AG09319 (cell line): ENCODE measurements around the gene RASSF1.

Experiments
- DNase-seq: peaks from one replicate; pipeline ENCODE4 v3.0.0-alpha.2; 2010; ENCODE audit warnings: low read depth; ENCODE audit errors: extremely low read depth
- TF ChIP-seq, protein P1 (sequence below): IDR thresholded peaks from 2 replicates; pipeline ENCODE4 v1.5.1; 2011; ENCODE audit warnings: low read depth, mild to moderate bottlenecking, inconsistent platforms, low read length, moderate library complexity

The RASSF1 gene, protein sequence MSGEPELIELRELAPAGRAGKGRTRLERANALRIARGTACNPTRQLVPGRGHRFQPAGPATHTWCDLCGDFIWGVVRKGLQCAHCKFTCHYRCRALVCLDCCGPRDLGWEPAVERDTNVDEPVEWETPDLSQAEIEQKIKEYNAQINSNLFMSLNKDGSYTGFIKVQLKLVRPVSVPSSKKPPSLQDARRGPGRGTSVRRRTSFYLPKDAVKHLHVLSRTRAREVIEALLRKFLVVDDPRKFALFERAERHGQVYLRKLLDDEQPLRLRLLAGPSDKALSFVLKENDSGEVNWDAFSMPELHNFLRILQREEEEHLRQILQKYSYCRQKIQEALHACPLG

DNA sequence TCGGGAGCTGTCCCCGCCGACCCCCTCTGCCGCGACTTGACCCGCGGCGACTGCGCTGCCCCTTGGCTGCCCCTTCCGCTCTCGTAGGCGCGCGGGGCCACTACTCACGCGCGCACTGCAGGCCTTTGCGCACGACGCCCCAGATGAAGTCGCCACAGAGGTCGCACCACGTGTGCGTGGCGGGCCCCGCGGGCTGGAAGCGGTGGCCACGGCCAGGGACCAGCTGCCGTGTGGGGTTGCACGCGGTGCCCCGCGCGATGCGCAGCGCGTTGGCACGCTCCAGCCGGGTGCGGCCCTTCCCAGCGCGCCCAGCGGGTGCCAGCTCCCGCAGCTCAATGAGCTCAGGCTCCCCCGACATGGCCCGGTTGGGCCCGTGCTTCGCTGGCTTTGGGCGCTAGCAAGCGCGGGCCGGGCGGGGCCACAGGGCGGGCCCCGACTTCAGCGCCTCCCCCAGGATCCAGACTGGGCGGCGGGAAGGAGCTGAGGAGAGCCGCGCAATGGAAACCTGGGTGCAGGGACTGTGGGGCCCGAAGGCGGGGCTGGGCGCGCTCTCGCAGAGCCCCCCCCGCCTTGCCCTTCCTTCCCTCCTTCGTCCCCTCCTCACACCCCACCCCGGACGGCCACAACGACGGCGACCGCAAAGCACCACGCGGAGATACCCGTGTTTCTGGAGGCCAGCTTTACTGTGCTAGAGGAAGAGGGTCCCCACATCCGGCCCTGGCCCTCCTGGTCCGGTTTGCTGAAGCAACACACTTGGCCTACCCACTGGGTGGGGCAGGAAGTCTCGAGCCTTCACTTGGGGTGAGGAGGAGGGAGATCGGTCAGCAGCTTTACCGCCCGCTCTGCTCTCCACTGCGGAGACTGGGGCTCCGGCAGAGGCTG, at the start of gene RASSF1:
Gene RASSF1, minus strand, starts transcription at position 389 of the 882 bp plus-strand sequence. Its CDS starts 31 bp downstream, at position 358.
- TF ChIP-seq, protein P1, sequence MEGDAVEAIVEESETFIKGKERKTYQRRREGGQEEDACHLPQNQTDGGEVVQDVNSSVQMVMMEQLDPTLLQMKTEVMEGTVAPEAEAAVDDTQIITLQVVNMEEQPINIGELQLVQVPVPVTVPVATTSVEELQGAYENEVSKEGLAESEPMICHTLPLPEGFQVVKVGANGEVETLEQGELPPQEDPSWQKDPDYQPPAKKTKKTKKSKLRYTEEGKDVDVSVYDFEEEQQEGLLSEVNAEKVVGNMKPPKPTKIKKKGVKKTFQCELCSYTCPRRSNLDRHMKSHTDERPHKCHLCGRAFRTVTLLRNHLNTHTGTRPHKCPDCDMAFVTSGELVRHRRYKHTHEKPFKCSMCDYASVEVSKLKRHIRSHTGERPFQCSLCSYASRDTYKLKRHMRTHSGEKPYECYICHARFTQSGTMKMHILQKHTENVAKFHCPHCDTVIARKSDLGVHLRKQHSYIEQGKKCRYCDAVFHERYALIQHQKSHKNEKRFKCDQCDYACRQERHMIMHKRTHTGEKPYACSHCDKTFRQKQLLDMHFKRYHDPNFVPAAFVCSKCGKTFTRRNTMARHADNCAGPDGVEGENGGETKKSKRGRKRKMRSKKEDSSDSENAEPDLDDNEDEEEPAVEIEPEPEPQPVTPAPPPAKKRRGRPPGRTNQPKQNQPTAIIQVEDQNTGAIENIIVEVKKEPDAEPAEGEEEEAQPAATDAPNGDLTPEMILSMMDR, result no peak
- DNase-seq, result no peak

DNA sequence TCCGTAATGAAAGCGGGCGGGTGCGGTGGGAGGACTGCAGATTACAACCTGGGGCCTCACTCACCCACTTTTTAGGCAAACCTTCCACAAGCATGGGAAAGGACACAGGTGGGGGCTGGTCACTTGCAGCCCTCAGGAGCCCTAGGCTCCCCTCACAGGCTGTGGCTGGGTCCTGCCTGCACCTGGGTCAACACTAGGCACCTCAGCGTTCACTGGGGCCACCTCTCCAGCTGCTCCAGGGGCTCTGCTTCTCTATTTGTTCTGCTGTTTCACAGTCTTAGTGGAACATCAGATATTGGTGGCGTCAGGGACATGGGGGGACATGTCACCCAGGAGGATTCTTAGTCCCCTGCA, 48.8 kb upstream of the RASSF1 start:
- TF ChIP-seq, protein P1, result no peak
- DNase-seq, result no peak

DNA sequence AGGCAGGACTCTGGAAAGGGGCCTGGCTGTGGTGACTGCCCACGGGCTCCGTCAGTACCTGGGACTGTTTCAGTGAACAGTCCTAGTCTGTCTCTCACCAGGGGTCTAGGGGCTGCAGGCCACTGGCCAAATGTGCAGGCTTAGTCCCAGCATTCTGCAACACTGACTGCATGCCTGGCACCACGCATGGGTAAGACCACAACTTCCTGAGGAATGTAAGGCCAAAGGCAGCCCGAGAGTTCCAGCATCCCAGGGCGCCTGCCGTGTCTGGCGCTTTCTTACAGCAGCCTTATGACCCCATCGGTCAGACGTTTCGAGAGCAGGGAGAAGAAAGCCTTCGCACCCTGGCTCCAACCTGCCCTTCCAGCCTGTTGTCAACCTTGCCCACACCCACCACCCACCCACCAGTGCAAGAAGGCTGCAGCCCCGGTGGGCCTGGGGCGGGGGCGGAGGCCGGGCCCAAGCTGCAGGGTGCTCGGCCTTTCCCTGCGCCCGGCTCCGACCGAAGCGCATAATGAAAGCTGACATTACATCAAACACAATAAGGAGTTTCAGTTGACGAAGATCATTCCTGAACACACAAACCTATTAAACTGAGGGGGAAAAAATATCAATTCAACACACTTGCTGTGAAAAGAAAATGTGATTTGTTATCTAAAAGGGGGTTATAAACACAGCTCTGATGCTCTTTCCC, 48.2 kb upstream of the RASSF1 start:
- TF ChIP-seq, protein P1, result no peak
- no peak for DNase-seq

DNA sequence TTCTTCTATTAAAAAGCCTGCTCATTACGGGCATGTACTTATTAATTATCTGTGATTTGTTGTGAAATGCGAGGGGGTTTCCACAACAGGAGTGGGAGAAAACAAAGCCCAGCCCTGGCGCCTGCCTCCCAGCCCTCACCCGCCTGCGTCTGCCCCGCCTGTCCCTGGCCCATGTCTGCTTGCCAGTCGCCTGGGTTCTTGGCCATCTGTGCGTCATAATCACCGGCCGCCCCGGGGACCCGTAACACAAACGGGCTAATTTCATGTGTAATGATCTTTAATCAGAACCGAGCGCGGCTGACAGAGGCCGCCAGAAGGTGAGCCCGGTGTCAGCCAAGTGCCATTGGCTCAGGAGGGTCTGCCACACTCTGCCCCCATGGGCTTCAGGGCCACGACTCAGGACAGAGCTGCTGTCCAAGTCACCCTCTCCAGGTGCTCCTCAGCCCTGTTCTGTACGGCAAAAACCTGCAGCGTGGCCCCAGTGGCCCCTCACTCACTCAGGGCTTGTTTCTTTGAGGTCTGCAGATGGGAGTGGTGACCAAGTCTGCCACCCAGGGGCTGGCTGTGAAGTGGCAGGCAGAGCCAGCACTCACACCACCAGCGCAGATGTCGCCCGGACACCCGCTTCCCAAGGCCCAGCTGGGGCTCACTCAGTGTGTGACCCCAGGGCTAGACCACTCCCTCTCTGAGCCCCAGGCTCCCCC, 47.5 kb upstream of the RASSF1 start:
- no peak for DNase-seq
- TF ChIP-seq, protein P1, result peak; percentile 30

DNA sequence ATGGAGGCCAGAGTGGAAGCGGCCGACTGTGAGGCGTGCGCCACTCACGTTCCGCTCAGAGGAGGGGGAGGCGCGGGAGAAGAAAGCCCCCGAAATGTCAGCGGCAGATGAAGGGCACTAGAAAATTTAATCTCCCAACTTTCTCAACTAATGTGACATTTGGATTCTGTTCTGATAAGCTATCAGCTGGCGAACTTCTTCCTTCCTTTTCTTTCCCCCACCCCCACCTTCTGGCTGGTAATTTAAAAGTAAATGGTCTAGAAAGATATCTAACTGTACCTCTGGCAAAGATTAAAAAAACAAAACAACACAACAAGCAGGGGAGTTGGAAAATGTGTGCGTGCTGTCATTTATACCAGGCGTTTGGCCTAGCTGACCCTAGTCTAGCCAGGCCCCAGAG, 45.1 kb upstream of the RASSF1 start:
- no peak for DNase-seq
- TF ChIP-seq, protein P1, result no peak

DNA sequence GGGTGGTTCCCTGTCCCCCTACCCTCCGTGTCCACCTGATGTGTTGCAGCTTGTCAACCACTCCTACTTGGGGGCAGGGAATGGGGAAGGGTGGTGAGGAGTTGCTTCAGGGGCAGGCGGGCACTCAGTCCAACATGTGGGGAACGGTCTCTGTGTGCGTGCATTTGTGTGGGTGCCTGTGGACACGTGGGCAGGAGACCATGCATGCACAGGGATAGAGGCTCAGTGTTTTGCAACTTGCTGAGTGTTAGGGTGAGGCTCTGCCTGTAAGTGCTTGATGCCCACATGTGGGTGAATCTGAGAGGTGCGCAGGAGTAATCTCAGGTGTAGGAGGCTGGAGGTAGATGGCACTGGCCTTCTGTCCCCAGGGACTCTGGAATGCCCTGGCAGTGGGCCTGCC, 43.1 kb upstream of the RASSF1 start:
- no peak for DNase-seq
- TF ChIP-seq, protein P1, result no peak
